Chondrocyte (in vitro differentiated cells): Measurements from ENCODE around the gene GNB1L. TPM values are rescaled to one million over a fixed set of nuclear protein-coding genes. Genes with fewer than 3 reads are reported as not detected.
A peak's percentile ranks its signal among the peaks of the same experiment; 100 is the strongest.

Experiments used
- DNase-seq: peaks from one replicate; pipeline ENCODE4 v3.0.0; 2021; ENCODE audit warnings: mixed read lengths, low spot score
- H3K27ac Mint-ChIP-seq: one replicate; pipeline ENCODE4 v1.8.0; 2021; ENCODE audit warnings: mild to moderate bottlenecking, moderate library complexity, mixed read lengths; ENCODE audit not compliant: unreplicated experiment
- H3K27me3 Mint-ChIP-seq: 2 replicates; pipeline ENCODE4 v1.8.0; 2021; ENCODE audit warnings: low read depth, mixed read lengths
- H3K36me3 Mint-ChIP-seq: 2 replicates; pipeline ENCODE4 v1.8.0; 2021; ENCODE audit warnings: low read depth, mixed read lengths
- H3K4me1 Mint-ChIP-seq: 2 replicates; pipeline ENCODE4 v1.8.0; 2021; ENCODE audit warnings: low read depth, mild to moderate bottlenecking, mixed read lengths
- H3K4me3 Mint-ChIP-seq: one replicate; pipeline ENCODE4 v1.8.0; 2021; ENCODE audit warnings: mild to moderate bottlenecking, moderate library complexity, mixed read lengths; ENCODE audit not compliant: unreplicated experiment
- H3K9me3 Mint-ChIP-seq: 2 replicates; pipeline ENCODE4 v1.8.0; 2021; ENCODE audit warnings: low read depth, mixed read lengths
- CTCF ChIP-seq: fragments of 200-600 bp; sonication (generic); IDR thresholded peaks from 2 replicates; pipeline ENCODE4 v1.5.0; 2021; ENCODE audit warnings: antibody characterized with exemption, mild to moderate bottlenecking, moderate library complexity
- total RNA-seq: library from RNA; stranded (reverse); gene quantifications from 3 replicates; pipeline ENCODE4 v1.2.1, GENCODE V29; 2021

The GNB1L gene
- total RNA-seq, 1 donor from 2014 or later = 5.3 TPM

GRCh38 chr22:19776433-19777031 is 78.1 kb downstream of the GNB1L start:
- Mint-ChIP-seq H3K4me1 (peaks cover 5% of the 10 kb centered on the region), H3K27me3 (peaks cover 20% of the 10 kb centered on the region), H3K9me3 (no peaks in the 10 kb centered on the region), H3K36me3 (no peaks in the 10 kb centered on the region), H3K27ac (no peak overlapping the region), H3K4me3 (no peak overlapping the region)
- TF ChIP-seq CTCF = no peak
- DNase-seq = peak; percentile 68

GRCh38 chr22:19775496-19776325 is 79.0 kb downstream of the GNB1L start:
- peaks cover 20% of the 10 kb centered on the region for H3K27me3 Mint-ChIP-seq
- peaks cover 5% of the 10 kb centered on the region for H3K4me1 Mint-ChIP-seq
- no peak overlapping the region for H3K4me3 Mint-ChIP-seq
- no peaks in the 10 kb centered on the region for H3K36me3 Mint-ChIP-seq
- DNase-seq = peak; percentile 86
- H3K9me3 Mint-ChIP-seq = no peaks in the 10 kb centered on the region
- no peak for TF ChIP-seq CTCF
- no peak overlapping the region for H3K27ac Mint-ChIP-seq

GRCh38 chr22:19774628-19775027 is 80.0 kb downstream of the GNB1L start:
- Mint-ChIP-seq H3K4me1 (no peaks in the 10 kb centered on the region), H3K4me3 (no peak overlapping the region), H3K36me3 (no peaks in the 10 kb centered on the region), H3K9me3 (no peaks in the 10 kb centered on the region), H3K27ac (no peak overlapping the region), H3K27me3 (peaks cover 25% of the 10 kb centered on the region)
- TF ChIP-seq CTCF = no peak
- DNase-seq = peak; percentile 5

- no peak for TF ChIP-seq CTCF
- DNase-seq = peak; percentile 79
- no peak overlapping the region for H3K27ac Mint-ChIP-seq
- no peak overlapping the region for H3K4me3 Mint-ChIP-seq
- no peaks in the 10 kb centered on the region for H3K4me1 Mint-ChIP-seq
- H3K36me3 Mint-ChIP-seq = no peaks in the 10 kb centered on the region
- peaks cover 22% of the 10 kb centered on the region for H3K27me3 Mint-ChIP-seq
- no peaks in the 10 kb centered on the region for H3K9me3 Mint-ChIP-seq
These were observed 81.1 kb downstream of the GNB1L start for GRCh38 chr22:19773470-19774040.

- no peak overlapping the region for H3K4me3 Mint-ChIP-seq
- TF ChIP-seq CTCF = no peak
- no peak overlapping the region for H3K27ac Mint-ChIP-seq
- H3K9me3 Mint-ChIP-seq = no peaks in the 10 kb centered on the region
- H3K4me1 Mint-ChIP-seq = no peaks in the 10 kb centered on the region
- H3K27me3 Mint-ChIP-seq = peaks cover 27% of the 10 kb centered on the region
- DNase-seq = peak; percentile 68
- H3K36me3 Mint-ChIP-seq = no peaks in the 10 kb centered on the region
These were observed 81.8 kb downstream of the GNB1L start for GRCh38 chr22:19772673-19773469.
